Measurements from ENCODE around the gene CYP27B1.
"Not testable (repeated sequence)": the region's sequence is repeated elsewhere in the genome, so short reads cannot be mapped to it uniquely, and the experiment has no call there.

The CYP27B1 gene

GRCh38 chr12:57722716-57723629 is 43.9 kb downstream of the CYP27B1 start:
- no peak for DNase-seq (ENCODE audit: low read depth in 2 of 2)

GRCh38 chr12:57721846-57722608 is 44.9 kb downstream of the CYP27B1 start:
- not testable (repeated sequence) for DNase-seq (ENCODE audit: low read depth in 2 of 2)

- DNase-seq (ENCODE audit: low read depth in 2 of 2), result no peak
Observed at GRCh38 chr12:57720606-57721595, 46.0 kb downstream of the CYP27B1 start.

GRCh38 chr12:57719777-57720605 is 46.9 kb downstream of the CYP27B1 start:
- no peak for DNase-seq (ENCODE audit: low read depth in 2 of 2)

- DNase-seq (ENCODE audit: low read depth in 2 of 2), result no peak
Observed at GRCh38 chr12:57718641-57719528, 48.0 kb downstream of the CYP27B1 start.

GRCh38 chr12:57717846-57718640 is 48.8 kb downstream of the CYP27B1 start:
- no peak for DNase-seq (ENCODE audit: low read depth in 2 of 2)

GRCh38 chr12:57717131-57717530 is 49.7 kb downstream of the CYP27B1 start:
- DNase-seq (ENCODE audit: low read depth in 2 of 2), result no peak

- no peak for DNase-seq (ENCODE audit: low read depth in 2 of 2)
Observed at GRCh38 chr12:57716305-57716704, 50.6 kb downstream of the CYP27B1 start.

GRCh38 chr12:57715786-57716185 is 51.1 kb downstream of the CYP27B1 start:
- no peak for DNase-seq (ENCODE audit: low read depth in 2 of 2)

GRCh38 chr12:57715036-57715748 is 51.7 kb downstream of the CYP27B1 start:
- DNase-seq (ENCODE audit: low read depth in 2 of 2), result not testable (repeated sequence)

GRCh38 chr12:57713209-57713608 is 53.7 kb downstream of the CYP27B1 start:
- DNase-seq (ENCODE audit: low read depth in 2 of 2), result no peak

- no peak for DNase-seq (ENCODE audit: low read depth in 2 of 2)
Observed at GRCh38 chr12:57712701-57713100, 54.2 kb downstream of the CYP27B1 start.

Data from stimulated activated CD8-positive, alpha-beta memory T cell treated with anti-CD3 and anti-CD28 coated beads, Interleukin-2, amount 100 ng/mL, for 48 hours (primary cell).